ENCODE data around the gene TEX54. TPM values are rescaled to one million over a fixed set of nuclear protein-coding genes. Genes with fewer than 3 reads are reported as not detected.

Gene TEX54
- total RNA-seq, 4 donors from 2014 or later: not detected

DNA sequence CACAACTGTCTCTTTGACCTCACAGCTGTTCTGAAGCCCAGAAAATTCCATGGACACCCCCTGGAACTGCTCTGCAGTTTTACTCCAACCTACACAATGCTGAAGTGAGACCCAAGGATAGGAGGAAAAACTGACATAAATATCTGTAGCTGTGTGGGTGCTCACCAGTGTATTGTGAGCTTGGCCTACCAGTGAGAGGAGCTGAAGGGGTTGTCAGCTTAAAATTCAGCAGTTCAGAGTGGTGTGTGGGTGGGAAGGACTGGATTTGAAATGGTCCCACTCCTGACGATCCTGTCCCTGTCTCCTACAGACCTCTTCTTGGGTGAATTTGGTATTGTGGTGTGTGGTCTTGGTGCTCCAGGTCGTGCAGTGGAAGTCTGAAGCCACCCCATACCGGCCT is 43.1 kb downstream of the TEX54 start:
- peaks cover 5 to 52% (median 26%) of the 10 kb centered on the region in 4 donors for H3K4me1 ChIP-seq

GRCh38 chr11:62788991-62789390 is 43.6 kb downstream of the TEX54 start:
- H3K27me3 ChIP-seq: no peaks in the 10 kb centered on the region
- H3K4me1 ChIP-seq: peaks cover 5 to 52% (median 26%) of the 10 kb centered on the region in 4 donors
- no peak overlapping the region for H3K4me3 ChIP-seq
- no peaks in the 10 kb centered on the region for H3K9me3 ChIP-seq
- no peak for TF ChIP-seq POLR2A (IDR thresholded peaks at IDR 0.05)
- TF ChIP-seq CTCF (IDR thresholded peaks at IDR 0.05): no peak
- peaks cover 0 to 34% (median 0%) of the 10 kb centered on the region in 3 donors for H3K36me3 ChIP-seq
- peak overlapping the region in 1 of 4 donors; percentile 12 for H3K27ac ChIP-seq
- no peak for DNase-seq

More for the DNA sequence above, 43.1 kb downstream of the TEX54 start:
- Histone ChIP-seq H3K27ac (peak overlapping the region in 1 of 4 donors; percentile 10), H3K36me3 (peaks cover 0 to 40% (median 0%) of the 10 kb centered on the region in 3 donors), H3K9me3 (no peaks in the 10 kb centered on the region), H3K27me3 (no peaks in the 10 kb centered on the region), H3K4me3 (no peak overlapping the region)
- TF ChIP-seq POLR2A (IDR thresholded peaks at IDR 0.05): no peak
- TF ChIP-seq CTCF (IDR thresholded peaks at IDR 0.05): no peak
- DNase-seq: no peak

DNA sequence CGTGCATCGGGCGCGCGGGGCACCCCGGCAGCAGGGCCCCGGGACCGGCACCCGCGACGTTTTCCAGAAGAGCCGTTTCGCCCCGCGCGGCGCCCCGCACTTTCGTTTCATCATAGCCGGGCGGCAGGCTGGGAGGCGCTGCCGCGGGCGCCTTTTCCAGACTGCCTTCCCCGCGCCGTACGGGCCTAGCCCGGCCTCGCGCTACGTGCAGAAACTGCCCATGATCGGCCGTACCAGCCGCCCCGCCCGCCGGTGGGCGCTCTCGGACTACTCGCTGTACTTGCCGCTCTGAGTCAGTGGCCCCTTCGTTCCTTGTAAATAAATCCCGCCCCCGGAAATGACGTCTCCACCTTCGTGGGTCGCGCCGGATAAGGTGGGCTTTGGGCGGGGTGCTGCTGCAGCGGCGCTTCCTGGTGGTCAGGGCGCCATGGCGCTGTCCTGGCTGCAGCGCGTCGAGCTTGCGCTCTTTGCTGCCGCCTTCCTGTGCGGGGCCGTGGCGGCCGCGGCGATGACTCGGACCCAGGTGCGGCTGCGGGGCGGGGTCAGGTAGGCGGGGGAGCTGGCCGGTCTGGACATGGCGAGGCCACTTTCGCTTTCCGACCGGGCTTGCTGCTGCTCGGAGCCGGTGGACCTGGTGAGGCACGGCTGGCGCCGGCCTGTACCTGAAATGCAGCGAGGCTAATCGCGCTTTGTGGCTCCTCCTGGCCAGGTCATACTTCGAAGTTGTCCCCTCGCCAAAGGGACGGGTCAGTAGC is 45.5 kb downstream of the TEX54 start, which contains the start of gene TMEM179B:
TSS of gene TMEM179B (plus strand) at position 398 of the 755 bp plus-strand sequence. CDS start at position 428, 30 bp downstream.
- DNase-seq: peak; percentile 97 to 100 (median 100)
- no peaks in the 10 kb centered on the region for H3K27me3 ChIP-seq
- peaks cover 0 to 25% (median 0%) of the 10 kb centered on the region in 3 donors for H3K36me3 ChIP-seq
- H3K4me1 ChIP-seq: peaks cover 4 to 45% (median 22%) of the 10 kb centered on the region in 4 donors
- peak within 1 kb of the TSS; percentile 70 to 100 (median 94) for H3K4me3 ChIP-seq
- H3K9me3 ChIP-seq: no peaks in the 10 kb centered on the region
- peak; percentile 97 to 99 for TF ChIP-seq POLR2A (IDR thresholded peaks at IDR 0.05)
- TF ChIP-seq CTCF (IDR thresholded peaks at IDR 0.05): peak in 5 of 6 experiments; percentile 26 to 58 (median 50)
- peak within 1 kb of the TSS; percentile 95 to 100 (median 98) for H3K27ac ChIP-seq

DNA sequence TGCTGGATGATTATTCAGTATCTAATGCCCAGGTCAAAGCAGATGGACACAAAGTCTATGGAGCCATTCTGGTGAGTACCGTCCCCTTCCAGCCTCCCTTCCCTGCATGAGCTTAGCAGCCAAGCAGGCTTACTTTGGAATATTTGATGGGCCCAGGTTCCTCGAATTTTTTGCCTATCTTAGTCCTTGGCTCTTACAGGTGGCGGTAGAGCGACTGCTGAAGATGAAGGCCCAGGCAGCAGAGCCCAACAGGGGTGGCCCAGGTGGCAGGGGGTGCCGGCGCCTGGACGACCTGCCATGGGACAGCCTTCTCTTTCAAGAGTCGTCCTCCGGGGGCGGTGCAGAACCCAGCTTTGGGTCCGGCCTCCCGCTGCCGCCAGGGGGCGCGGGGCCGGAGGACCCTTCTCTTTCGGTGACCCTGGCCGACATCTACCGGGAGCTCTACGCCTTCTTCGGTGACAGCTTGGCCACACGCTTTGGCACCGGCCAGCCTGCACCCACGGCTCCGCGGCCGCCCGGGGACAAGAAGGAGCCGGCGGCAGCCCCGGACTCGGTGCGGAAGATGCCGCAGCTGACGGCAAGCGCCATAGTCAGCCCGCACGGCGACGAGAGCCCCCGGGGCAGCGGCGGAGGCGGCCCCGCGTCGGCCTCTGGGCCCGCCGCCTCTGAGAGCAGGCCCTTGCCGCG is 46.2 kb downstream of the TEX54 start:
- peaks cover 3 to 42% (median 20%) of the 10 kb centered on the region in 4 donors for H3K4me1 ChIP-seq
- peaks cover 0 to 28% (median 0%) of the 10 kb centered on the region in 3 donors for H3K36me3 ChIP-seq
- no peaks in the 10 kb centered on the region for H3K9me3 ChIP-seq
- H3K27ac ChIP-seq: peak overlapping the region; percentile 95 to 100 (median 98)
- no peaks in the 10 kb centered on the region for H3K27me3 ChIP-seq
- TF ChIP-seq CTCF (IDR thresholded peaks at IDR 0.05) (peak; percentile 94 to 98 (median 98)), POLR2A (IDR thresholded peaks at IDR 0.05) (peak in 1 of 2 donors; percentile 26)
- H3K4me3 ChIP-seq: peak overlapping the region; percentile 70 to 100 (median 94)
- peak; percentile 87 to 96 (median 93) for DNase-seq

DNA sequence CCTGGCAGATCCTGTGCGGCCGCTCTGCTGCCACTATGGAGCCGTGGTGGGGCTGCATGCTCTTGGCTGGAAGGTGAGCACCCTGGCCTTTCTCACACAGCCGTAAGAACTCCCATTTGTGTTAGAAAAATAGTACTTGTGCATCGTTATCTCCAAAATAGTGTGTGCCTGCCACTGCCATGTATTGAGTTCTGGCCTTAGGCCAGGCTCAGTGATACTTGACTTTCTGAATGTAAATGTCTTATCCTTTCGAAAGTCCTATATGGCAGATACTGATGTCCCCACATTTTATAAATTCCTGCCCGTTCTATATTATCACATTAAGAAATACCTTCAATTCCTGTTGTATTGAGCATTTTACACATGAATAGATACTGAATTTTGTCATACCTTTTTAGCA is 49.9 kb downstream of the TEX54 start:
- Histone ChIP-seq H3K36me3 (peaks cover 0 to 39% (median 0%) of the 10 kb centered on the region in 3 donors), H3K4me1 (peaks cover 0 to 10% (median 6%) of the 10 kb centered on the region in 4 donors), H3K27me3 (no peaks in the 10 kb centered on the region), H3K9me3 (no peaks in the 10 kb centered on the region), H3K4me3 (no peak overlapping the region), H3K27ac (no peak overlapping the region)
- TF ChIP-seq CTCF (IDR thresholded peaks at IDR 0.05) (no peak), POLR2A (IDR thresholded peaks at IDR 0.05) (no peak)
- DNase-seq: no peak

Small RNA genes within 50 kb of the gene (small RNA-seq; reads per million reads assigned to genes)
- gene MIR6514 (0 to 0.19 reads per million in 2 donors), gene RF00099 (0 reads per million in 2 donors), gene RNU6-118P (0 reads per million in 2 donors), gene SNORD22 (0 reads per million in 2 donors), gene SNORD26 (0 reads per million in 2 donors), gene SNORD27 (0 reads per million in 2 donors), gene SNORD28 (0 reads per million in 2 donors), gene SNORD30 (1,414 to 1,552 reads per million in 2 donors)

Other genes with a start within 250 kb of the TEX54 start
- gene TUT1, start 241.3 kb downstream of the TEX54 start, total RNA-seq: 10 to 100 TPM in 3 of 4 donors, 1 to 10 TPM in 1; 5.0 to 29.4 (median 17.5) TPM
- 10 to 100 TPM; 47.9 to 74.7 (median 58.9) TPM for gene MTA2, start 231.0 kb downstream of the TEX54 start, total RNA-seq
- 100 to 1,000 TPM in 1 of 4 donors, 10 to 100 TPM in 3; 41.3 to 128 (median 59.8) TPM for gene EML3, start 220.1 kb downstream of the TEX54 start, total RNA-seq
- 1 to 10 TPM in 3 of 4 donors, not detected in 1; 1.9 to 3.9 (median 1.9) TPM for gene ROM1, start 219.6 kb downstream of the TEX54 start, total RNA-seq
- gene B3GAT3, start 210.9 kb downstream of the TEX54 start, total RNA-seq: 10 to 100 TPM; 26.6 to 88.3 (median 38.0) TPM
- gene GANAB, start 186.2 kb downstream of the TEX54 start, total RNA-seq: 100 to 1,000 TPM; 131 to 146 (median 140) TPM
- gene INTS5, start 179.5 kb downstream of the TEX54 start, total RNA-seq: 10 to 100 TPM; 14.9 to 21.3 (median 19.5) TPM
- 10 to 100 TPM; 29.2 to 97.4 (median 41.1) TPM for gene C11orf98, start 167.6 kb downstream of the TEX54 start, total RNA-seq
- 10 to 100 TPM in 1 of 4 donors, 1 to 10 TPM in 2, not detected in 1; 9.1 to 13.5 (median 9.2) TPM for gene CSKMT, start 167.5 kb downstream of the TEX54 start, total RNA-seq
- gene UQCC3, start 161.2 kb downstream of the TEX54 start, total RNA-seq: 10 to 100 TPM; 11.1 to 23.9 (median 12.7) TPM
- gene LBHD1, start 160.6 kb downstream of the TEX54 start, total RNA-seq: 10 to 100 TPM in 3 of 4 donors, 1 to 10 TPM in 1; 6.6 to 25.6 (median 11.9) TPM
- 100 to 1,000 TPM in 2 of 4 donors, 10 to 100 TPM in 2; 91.1 to 169 (median 100) TPM for gene UBXN1, start 153.8 kb downstream of the TEX54 start, total RNA-seq
- 10 to 100 TPM in 1 of 4 donors, 1 to 10 TPM in 3; 5.4 to 11.6 (median 8.8) TPM for gene LRRN4CL, start 143.3 kb downstream of the TEX54 start, total RNA-seq
- 10 to 100 TPM; 51.5 to 71.2 (median 61.3) TPM for gene BSCL2, start 125.4 kb downstream of the TEX54 start, total RNA-seq
- gene GNG3, start 125.2 kb downstream of the TEX54 start, total RNA-seq: not detected
- 10 to 100 TPM; 38.7 to 68.8 (median 50.3) TPM for gene HNRNPUL2, start 105.4 kb downstream of the TEX54 start, total RNA-seq
- 10 to 100 TPM; 16.5 to 30.5 (median 22.9) TPM for gene TTC9C, start 104.4 kb downstream of the TEX54 start, total RNA-seq
- gene ZBTB3, start 78.7 kb downstream of the TEX54 start, total RNA-seq: 10 to 100 TPM in 2 of 4 donors, 1 to 10 TPM in 2; 5.0 to 22.0 (median 9.2) TPM
- gene POLR2G, start 71.3 kb downstream of the TEX54 start, total RNA-seq: 10 to 100 TPM; 12.4 to 33.8 (median 23.5) TPM
- 10 to 100 TPM; 15.6 to 29.6 (median 17.8) TPM for gene TAF6L, start 61.4 kb downstream of the TEX54 start, total RNA-seq
- gene TMEM179B, start 45.4 kb downstream of the TEX54 start, total RNA-seq: 100 to 1,000 TPM in 1 of 4 donors, 10 to 100 TPM in 3; 28.9 to 112 (median 83.6) TPM
- gene TMEM223, start 40.8 kb downstream of the TEX54 start, total RNA-seq: 10 to 100 TPM; 13.8 to 34.5 (median 19.8) TPM
- 100 to 1,000 TPM in 2 of 4 donors, 10 to 100 TPM in 2; 45.2 to 120 (median 102) TPM for gene NXF1, start 27.4 kb downstream of the TEX54 start, total RNA-seq
- gene STX5, start 790 bp downstream of the TEX54 start, total RNA-seq: 10 to 100 TPM; 27.1 to 56.1 (median 38.4) TPM
- 10 to 100 TPM; 17.7 to 78.4 (median 28.6) TPM for gene WDR74, start 6.7 kb upstream of the TEX54 start, total RNA-seq
- gene SLC3A2, start 48.1 kb upstream of the TEX54 start, total RNA-seq: 100 to 1,000 TPM in 3 of 4 donors, 10 to 100 TPM in 1; 64.4 to 253 (median 207) TPM
- gene CHRM1, start 88.5 kb upstream of the TEX54 start, total RNA-seq: under 1 TPM in 2 of 4 donors, not detected in 2; 0.54 to 0.76 TPM
- gene SLC22A6, start 152.1 kb upstream of the TEX54 start, total RNA-seq: not detected
- gene SLC22A8, start 183.0 kb upstream of the TEX54 start, total RNA-seq: not detected

All from Peyer's patch (tissue), 4 donors.